Measurements from ENCODE around the gene RGPD5.
"Not testable (repeated sequence)": the region's sequence is repeated elsewhere in the genome, so short reads cannot be mapped to it uniquely, and the experiment has no call there.

The RGPD5 gene

GRCh38 chr2:109893736-109894135 lies 99.6 kb downstream of the RGPD5 start:
- DNase-seq (ENCODE audit: low spot score) = not testable (repeated sequence)

DNA sequence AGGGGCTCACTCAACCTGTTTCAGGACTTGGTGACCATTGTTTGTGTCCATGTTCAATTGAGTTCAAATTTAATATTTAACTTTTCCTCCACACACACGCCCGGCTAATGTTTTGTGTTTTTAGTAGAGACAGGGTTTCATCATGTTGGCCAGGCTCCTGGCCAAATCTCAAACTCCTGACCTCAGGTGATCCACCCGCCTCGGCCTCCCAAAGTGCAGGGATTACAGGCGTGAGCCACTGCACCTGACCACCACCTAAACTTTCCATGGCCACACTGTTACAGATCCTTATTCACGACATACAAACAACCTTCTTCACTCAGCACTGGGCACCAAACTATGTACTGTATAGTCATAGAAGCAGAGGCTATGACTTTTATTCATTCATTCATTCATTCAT lies 100.0 kb downstream of the RGPD5 start:
- not testable (repeated sequence) for DNase-seq (ENCODE audit: low spot score)

GRCh38 chr2:109895090-109895869 lies 101.2 kb downstream of the RGPD5 start:
- DNase-seq (ENCODE audit: low spot score) = not testable (repeated sequence)

DNA sequence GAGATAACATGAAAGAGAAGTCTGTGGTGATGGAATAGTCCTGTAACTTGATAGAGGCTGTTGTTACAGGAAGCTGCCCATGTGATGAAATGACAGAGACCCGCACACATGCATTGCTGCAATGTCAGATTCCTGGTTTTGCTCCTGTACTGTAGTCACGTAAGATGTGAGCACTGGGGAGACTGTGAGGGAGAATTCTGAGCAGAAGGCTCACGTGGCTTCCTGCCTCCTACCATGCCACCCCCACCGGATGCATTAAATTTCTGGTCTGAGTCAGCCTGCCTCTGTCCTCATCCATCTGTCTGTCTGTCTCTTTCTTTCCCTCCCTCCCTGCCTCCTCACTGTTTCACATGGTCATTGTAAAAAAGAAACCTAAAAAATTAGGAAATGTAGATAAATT lies 102.1 kb downstream of the RGPD5 start:
- not testable (repeated sequence) for DNase-seq (ENCODE audit: low spot score)

GRCh38 chr2:109897769-109898461 lies 103.8 kb downstream of the RGPD5 start:
- DNase-seq (ENCODE audit: low spot score) = not testable (repeated sequence)

GRCh38 chr2:109898462-109899336 lies 104.6 kb downstream of the RGPD5 start, which contains the start of gene LIMS3:
Gene LIMS3 (plus strand): TSS chr2:109898688. CDS start chr2:109898729, 41 bp downstream.
- DNase-seq (ENCODE audit: low spot score) = not testable (repeated sequence)

GRCh38 chr2:109905796-109906195 lies 111.7 kb downstream of the RGPD5 start:
- DNase-seq (ENCODE audit: low spot score) = not testable (repeated sequence)

All from cerebellar cortex (tissue), 1 donor.